ENCODE results near the gene LCE1D. TPM values are rescaled to one million over a fixed set of nuclear protein-coding genes. Genes with fewer than 3 reads are reported as not detected.

LCE1D gene, protein sequence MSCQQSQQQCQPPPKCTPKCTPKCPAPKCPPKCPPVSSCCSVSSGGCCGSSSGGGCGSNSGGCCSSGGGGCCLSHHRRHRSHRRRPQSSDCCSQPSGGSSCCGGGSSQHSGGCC
- not detected for total RNA-seq
- 0.27 TPM for polyA plus RNA-seq
- long read RNA-seq, donor 1, result 0 reads
- long read RNA-seq, donor 2, result 0 reads
- long read RNA-seq, donor 3, result 0 reads
- long read RNA-seq, donor 4, result 0 reads
- long read RNA-seq, donor 5, result 0 reads
- long read RNA-seq, donor 6, result 0 reads
- long read RNA-seq, donor 7, result 0 reads
- long read RNA-seq, donor 8, result 0 reads
- long read RNA-seq, donor 9, result 0 reads
- long read RNA-seq, donor 10, result 0 reads

DNA sequence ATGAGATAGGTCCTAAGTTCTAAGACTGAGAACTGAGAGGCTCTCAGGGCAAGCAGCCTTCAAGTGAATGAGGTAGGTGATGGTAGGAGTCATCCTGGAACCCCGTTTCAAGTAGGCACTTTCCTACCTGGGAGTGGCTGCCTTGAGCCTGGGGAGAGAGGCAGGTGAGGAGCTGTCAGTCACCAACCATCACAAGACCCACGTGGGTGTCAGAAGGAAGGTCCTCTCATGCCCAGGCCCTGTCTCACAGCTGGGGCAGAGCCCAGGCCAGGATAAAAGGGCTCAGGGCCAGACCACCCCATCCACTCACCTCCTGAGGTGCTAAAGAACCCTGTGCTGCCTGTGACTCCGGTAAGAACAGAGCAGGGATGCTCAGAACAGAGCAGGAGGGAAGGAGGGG lies at the start of gene LCE1D:
Gene LCE1D (plus strand): TSS at position 301 of the 400 bp plus-strand sequence. CDS start 1,074 bp downstream, outside the sequence.
- H3K4me1 ChIP-seq (ENCODE audit: control insufficient read depth in 2 of 2, insufficient read depth in 2 of 2, low read length in 2 of 2), result no peaks in the 10 kb centered on the region
- 56% methylated on average over 3 of the region's 3 CpGs for WGBS

DNA sequence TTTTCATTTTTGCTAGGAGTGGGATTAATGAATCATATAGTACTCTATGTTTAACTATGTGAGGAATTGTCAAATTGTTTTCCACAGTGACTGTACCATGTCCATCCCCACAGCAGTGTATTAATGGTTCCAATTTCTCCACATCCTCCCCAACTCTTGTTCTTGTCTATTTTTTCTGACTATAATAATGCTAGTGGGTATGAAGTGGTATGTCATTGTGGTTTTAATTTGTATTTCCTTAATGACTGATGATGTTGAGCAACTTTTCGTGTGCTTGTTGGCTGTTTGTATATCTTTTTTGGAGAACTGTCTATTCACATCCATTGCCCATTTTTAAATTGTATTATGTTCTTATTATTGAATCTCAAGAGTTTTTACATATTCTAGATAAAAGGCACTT lies 48.7 kb upstream of the LCE1D start:
- peaks cover 0 to 2% of the 10 kb centered on the region in 2 donors for H3K27me3 ChIP-seq (ENCODE audit: control insufficient read depth in 2 of 2, insufficient read depth in 1 of 2, low read length in 1 of 2)

More for the DNA sequence above, at the start of gene LCE1D:
- H3K27me3 ChIP-seq (ENCODE audit: control insufficient read depth in 2 of 2, insufficient read depth in 1 of 2, low read length in 1 of 2), result no peaks in the 10 kb centered on the region
- H3K9me3 ChIP-seq (ENCODE audit: control insufficient read depth in 2 of 2, insufficient read depth in 1 of 2, low read length in 1 of 2), result no peaks in the 10 kb centered on the region
- no peak within 1 kb of the TSS for H3K4me3 ChIP-seq (ENCODE audit: low read length in 2 of 2)
- H3K36me3 ChIP-seq (ENCODE audit: control insufficient read depth in 2 of 2, insufficient read depth in 2 of 2, low read length in 1 of 2), result no peaks in the 10 kb centered on the region
- H3K27ac ChIP-seq (ENCODE audit: low read depth in 1 of 2, low read length in 1 of 2), result no peak within 1 kb of the TSS
- no peak for DNase-seq (ENCODE audit: low read depth in 6 of 9, low spot score in 9 of 9)

DNA sequence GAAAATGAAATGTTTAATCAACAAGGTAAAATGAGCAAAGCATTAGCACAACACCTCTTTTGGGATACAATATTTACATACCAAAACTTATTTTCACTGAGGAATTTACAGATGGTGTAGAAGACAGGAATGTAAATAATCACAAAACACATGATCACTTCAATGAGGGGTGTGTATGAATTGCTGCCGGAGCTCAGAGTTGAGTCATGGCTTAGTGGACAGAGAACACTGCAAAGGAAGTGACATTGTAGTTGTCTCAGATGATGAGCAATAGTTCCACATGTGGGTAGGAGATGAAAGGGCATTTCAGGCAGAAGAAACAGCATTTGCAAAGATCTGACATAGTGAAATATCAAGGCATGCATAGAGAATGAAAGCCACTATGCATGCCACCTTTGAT lies 44.3 kb upstream of the LCE1D start:
- Histone ChIP-seq H3K27me3 (ENCODE audit: control insufficient read depth in 2 of 2, insufficient read depth in 1 of 2, low read length in 1 of 2) (no peaks in the 10 kb centered on the region), H3K9me3 (ENCODE audit: control insufficient read depth in 2 of 2, insufficient read depth in 1 of 2, low read length in 1 of 2) (no peaks in the 10 kb centered on the region), H3K36me3 (ENCODE audit: control insufficient read depth in 2 of 2, insufficient read depth in 2 of 2, low read length in 1 of 2) (no peaks in the 10 kb centered on the region), H3K4me1 (ENCODE audit: control insufficient read depth in 2 of 2, insufficient read depth in 2 of 2, low read length in 2 of 2) (no peaks in the 10 kb centered on the region), H3K4me3 (ENCODE audit: low read length in 2 of 2) (no peak overlapping the region), H3K27ac (ENCODE audit: low read depth in 1 of 2, low read length in 1 of 2) (no peak overlapping the region)
- 78% methylated on average over 1 of the region's 1 CpG for WGBS
- DNase-seq (ENCODE audit: low read depth in 6 of 9, low spot score in 9 of 9), result no peak

More for the DNA sequence above, 48.7 kb upstream of the LCE1D start:
- H3K9me3 ChIP-seq (ENCODE audit: control insufficient read depth in 2 of 2, insufficient read depth in 1 of 2, low read length in 1 of 2), result no peaks in the 10 kb centered on the region
- DNase-seq (ENCODE audit: low read depth in 6 of 9, low spot score in 9 of 9), result no peak
- H3K4me1 ChIP-seq (ENCODE audit: control insufficient read depth in 2 of 2, insufficient read depth in 2 of 2, low read length in 2 of 2), result no peaks in the 10 kb centered on the region
- H3K36me3 ChIP-seq (ENCODE audit: control insufficient read depth in 2 of 2, insufficient read depth in 2 of 2, low read length in 1 of 2), result no peaks in the 10 kb centered on the region
- no peak overlapping the region for H3K27ac ChIP-seq (ENCODE audit: low read depth in 1 of 2, low read length in 1 of 2)
- H3K4me3 ChIP-seq (ENCODE audit: low read length in 2 of 2), result no peak overlapping the region
- 14% methylated on average over 1 of the region's 1 CpG for WGBS

DNA sequence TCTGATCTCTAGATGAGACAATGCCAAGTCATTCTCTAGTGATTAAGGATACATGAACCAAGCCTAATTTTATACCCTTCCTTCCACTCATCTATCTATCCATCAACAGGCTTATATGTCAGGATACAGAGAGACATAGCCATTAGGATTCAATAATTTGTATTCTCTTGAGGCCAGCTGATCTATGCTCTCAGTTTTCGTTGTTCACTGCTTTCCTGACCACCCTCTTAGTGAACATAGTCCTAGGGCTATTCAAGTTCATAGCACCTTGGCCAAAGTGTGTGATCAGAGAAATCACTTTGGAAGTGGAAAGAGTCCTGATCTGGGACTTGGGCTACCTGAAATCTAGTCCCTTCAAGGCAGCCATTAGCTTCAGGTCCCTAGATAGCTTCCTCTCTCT lies 42.9 kb upstream of the LCE1D start:
- Histone ChIP-seq H3K27ac (ENCODE audit: low read depth in 1 of 2, low read length in 1 of 2) (no peak overlapping the region), H3K36me3 (ENCODE audit: control insufficient read depth in 2 of 2, insufficient read depth in 2 of 2, low read length in 1 of 2) (no peaks in the 10 kb centered on the region), H3K9me3 (ENCODE audit: control insufficient read depth in 2 of 2, insufficient read depth in 1 of 2, low read length in 1 of 2) (no peaks in the 10 kb centered on the region), H3K4me1 (ENCODE audit: control insufficient read depth in 2 of 2, insufficient read depth in 2 of 2, low read length in 2 of 2) (no peaks in the 10 kb centered on the region), H3K4me3 (ENCODE audit: low read length in 2 of 2) (no peak overlapping the region), H3K27me3 (ENCODE audit: control insufficient read depth in 2 of 2, insufficient read depth in 1 of 2, low read length in 1 of 2) (no peaks in the 10 kb centered on the region)
- 40% methylated on average over 1 of the region's 1 CpG for WGBS
- no peak for DNase-seq (ENCODE audit: low read depth in 6 of 9, low spot score in 9 of 9)

DNA sequence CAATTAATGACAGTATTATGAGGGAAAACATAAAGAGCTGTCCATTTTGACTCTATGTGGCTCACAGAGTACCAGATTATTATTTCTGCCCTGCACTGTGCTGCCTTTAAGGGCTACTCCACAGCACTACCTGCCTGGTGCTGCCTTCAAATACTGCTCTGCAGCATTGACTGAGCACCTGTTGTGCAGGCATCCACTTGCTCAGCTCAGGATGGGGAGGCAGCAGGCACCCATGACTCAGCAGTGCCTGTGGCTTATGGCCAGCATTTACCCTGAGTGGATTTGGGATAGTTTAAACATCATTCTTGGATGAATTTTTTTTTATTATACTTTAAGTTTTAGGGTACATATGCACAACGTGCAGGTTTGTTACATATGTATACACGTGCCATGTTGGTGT lies 39.6 kb upstream of the LCE1D start:
- Histone ChIP-seq H3K27me3 (ENCODE audit: control insufficient read depth in 2 of 2, insufficient read depth in 1 of 2, low read length in 1 of 2) (no peaks in the 10 kb centered on the region), H3K4me3 (ENCODE audit: low read length in 2 of 2) (no peak overlapping the region), H3K9me3 (ENCODE audit: control insufficient read depth in 2 of 2, insufficient read depth in 1 of 2, low read length in 1 of 2) (no peaks in the 10 kb centered on the region), H3K4me1 (ENCODE audit: control insufficient read depth in 2 of 2, insufficient read depth in 2 of 2, low read length in 2 of 2) (no peaks in the 10 kb centered on the region), H3K36me3 (ENCODE audit: control insufficient read depth in 2 of 2, insufficient read depth in 2 of 2, low read length in 1 of 2) (no peaks in the 10 kb centered on the region), H3K27ac (ENCODE audit: low read depth in 1 of 2, low read length in 1 of 2) (no peak overlapping the region)
- WGBS, result 80% methylated on average over 2 of the region's 2 CpGs
- DNase-seq (ENCODE audit: low read depth in 6 of 9, low spot score in 9 of 9), result no peak

DNA sequence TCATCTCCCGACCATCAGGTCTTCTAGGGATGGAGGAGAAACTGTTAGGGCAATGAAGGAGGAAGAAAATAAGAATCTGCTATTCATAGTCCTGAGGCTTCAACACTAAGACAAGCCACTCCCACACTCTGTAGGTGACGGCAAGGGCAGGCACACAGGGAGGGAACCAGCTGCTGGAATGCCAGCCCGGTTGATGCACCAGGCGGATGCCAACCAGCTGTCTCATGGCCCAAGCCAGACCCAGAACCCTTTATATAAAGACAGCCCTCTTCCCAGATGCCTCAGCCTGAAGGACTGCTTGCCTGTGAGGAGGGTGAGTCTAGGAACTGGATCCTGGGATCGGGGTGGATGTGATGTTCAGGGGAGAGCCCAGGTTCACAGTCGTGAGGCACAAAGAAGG lies 38.8 kb upstream of the LCE1D start, which contains the start of gene KPRP:
Gene KPRP (plus strand): TSS at position 279 of the 400 bp plus-strand sequence. CDS start 1,564 bp downstream, outside the sequence.
- H3K4me3 ChIP-seq (ENCODE audit: low read length in 2 of 2), result no peak within 1 kb of the TSS
- DNase-seq (ENCODE audit: low read depth in 6 of 9, low spot score in 9 of 9), result no peak
- no peaks in the 10 kb centered on the region for H3K36me3 ChIP-seq (ENCODE audit: control insufficient read depth in 2 of 2, insufficient read depth in 2 of 2, low read length in 1 of 2)
- no peaks in the 10 kb centered on the region for H3K9me3 ChIP-seq (ENCODE audit: control insufficient read depth in 2 of 2, insufficient read depth in 1 of 2, low read length in 1 of 2)
- 82% methylated on average over 6 of the region's 6 CpGs for WGBS
- H3K27me3 ChIP-seq (ENCODE audit: control insufficient read depth in 2 of 2, insufficient read depth in 1 of 2, low read length in 1 of 2), result no peaks in the 10 kb centered on the region
- H3K27ac ChIP-seq (ENCODE audit: low read depth in 1 of 2, low read length in 1 of 2), result no peak within 1 kb of the TSS
- no peaks in the 10 kb centered on the region for H3K4me1 ChIP-seq (ENCODE audit: control insufficient read depth in 2 of 2, insufficient read depth in 2 of 2, low read length in 2 of 2)

DNA sequence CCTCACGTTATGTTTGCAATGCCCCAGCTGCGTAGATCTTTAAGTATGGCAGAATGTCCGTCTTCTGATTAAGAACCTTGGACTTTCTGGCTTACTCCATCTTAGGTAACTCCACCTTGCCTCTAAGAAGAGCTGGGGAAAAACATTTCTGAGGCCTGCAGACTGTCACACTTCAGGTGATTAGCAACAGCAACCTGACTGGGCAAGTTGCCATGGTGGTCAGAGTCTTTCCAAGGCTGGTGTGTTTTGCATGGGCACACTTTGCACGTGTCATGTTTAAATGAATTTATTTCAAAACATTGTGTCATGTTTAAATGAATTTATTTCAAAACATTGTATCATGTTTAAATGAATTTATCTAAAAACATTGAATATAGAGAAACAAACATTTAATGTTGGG lies 37.9 kb upstream of the LCE1D start:
- no peak overlapping the region for H3K27ac ChIP-seq (ENCODE audit: low read depth in 1 of 2, low read length in 1 of 2)
- DNase-seq (ENCODE audit: low read depth in 6 of 9, low spot score in 9 of 9), result no peak
- H3K9me3 ChIP-seq (ENCODE audit: control insufficient read depth in 2 of 2, insufficient read depth in 1 of 2, low read length in 1 of 2), result no peaks in the 10 kb centered on the region

DNA sequence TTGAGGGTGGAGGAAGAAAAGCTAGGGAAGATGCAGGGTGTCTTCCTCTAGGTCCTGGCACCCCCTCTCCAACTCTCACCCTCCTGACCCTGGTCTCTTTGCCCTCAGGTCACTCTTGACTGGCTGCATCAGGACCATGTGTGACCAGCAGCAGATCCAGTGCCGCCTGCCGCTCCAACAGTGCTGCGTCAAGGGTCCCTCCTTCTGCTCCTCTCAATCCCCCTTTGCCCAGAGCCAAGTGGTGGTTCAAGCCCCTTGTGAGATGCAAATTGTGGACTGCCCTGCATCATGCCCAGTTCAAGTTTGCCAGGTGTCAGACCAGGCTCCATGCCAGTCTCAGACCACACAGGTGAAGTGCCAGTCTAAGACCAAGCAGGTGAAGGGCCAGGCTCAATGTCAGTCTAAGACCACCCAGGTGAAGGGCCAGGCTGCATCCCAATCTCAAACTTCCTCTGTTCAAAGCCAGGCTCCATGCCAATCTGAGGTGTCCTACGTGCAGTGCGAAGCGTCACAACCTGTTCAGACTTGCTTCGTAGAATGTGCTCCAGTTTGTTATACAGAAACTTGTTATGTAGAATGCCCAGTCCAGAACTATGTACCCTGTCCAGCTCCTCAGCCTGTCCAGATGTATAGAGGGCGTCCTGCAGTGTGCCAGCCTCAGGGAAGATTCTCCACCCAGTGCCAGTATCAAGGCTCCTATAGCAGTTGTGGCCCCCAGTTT lies 36.9 kb upstream of the LCE1D start:
- Histone ChIP-seq H3K4me1 (ENCODE audit: control insufficient read depth in 2 of 2, insufficient read depth in 2 of 2, low read length in 2 of 2) (no peaks in the 10 kb centered on the region), H3K27ac (ENCODE audit: low read depth in 1 of 2, low read length in 1 of 2) (no peak overlapping the region), H3K36me3 (ENCODE audit: control insufficient read depth in 2 of 2, insufficient read depth in 2 of 2, low read length in 1 of 2) (no peaks in the 10 kb centered on the region), H3K4me3 (ENCODE audit: low read length in 2 of 2) (no peak overlapping the region), H3K9me3 (ENCODE audit: control insufficient read depth in 2 of 2, insufficient read depth in 1 of 2, low read length in 1 of 2) (no peaks in the 10 kb centered on the region), H3K27me3 (ENCODE audit: control insufficient read depth in 2 of 2, insufficient read depth in 1 of 2, low read length in 1 of 2) (no peaks in the 10 kb centered on the region)
- WGBS, result 89% methylated on average over 8 of the region's 8 CpGs
- no peak for DNase-seq (ENCODE audit: low read depth in 6 of 9, low spot score in 9 of 9)

More for the DNA sequence above, 37.9 kb upstream of the LCE1D start:
- WGBS, result 91% methylated on average over 4 of the region's 4 CpGs
- H3K4me3 ChIP-seq (ENCODE audit: low read length in 2 of 2), result no peak overlapping the region
- no peaks in the 10 kb centered on the region for H3K36me3 ChIP-seq (ENCODE audit: control insufficient read depth in 2 of 2, insufficient read depth in 2 of 2, low read length in 1 of 2)
- H3K4me1 ChIP-seq (ENCODE audit: control insufficient read depth in 2 of 2, insufficient read depth in 2 of 2, low read length in 2 of 2), result no peaks in the 10 kb centered on the region
- no peaks in the 10 kb centered on the region for H3K27me3 ChIP-seq (ENCODE audit: control insufficient read depth in 2 of 2, insufficient read depth in 1 of 2, low read length in 1 of 2)

DNA sequence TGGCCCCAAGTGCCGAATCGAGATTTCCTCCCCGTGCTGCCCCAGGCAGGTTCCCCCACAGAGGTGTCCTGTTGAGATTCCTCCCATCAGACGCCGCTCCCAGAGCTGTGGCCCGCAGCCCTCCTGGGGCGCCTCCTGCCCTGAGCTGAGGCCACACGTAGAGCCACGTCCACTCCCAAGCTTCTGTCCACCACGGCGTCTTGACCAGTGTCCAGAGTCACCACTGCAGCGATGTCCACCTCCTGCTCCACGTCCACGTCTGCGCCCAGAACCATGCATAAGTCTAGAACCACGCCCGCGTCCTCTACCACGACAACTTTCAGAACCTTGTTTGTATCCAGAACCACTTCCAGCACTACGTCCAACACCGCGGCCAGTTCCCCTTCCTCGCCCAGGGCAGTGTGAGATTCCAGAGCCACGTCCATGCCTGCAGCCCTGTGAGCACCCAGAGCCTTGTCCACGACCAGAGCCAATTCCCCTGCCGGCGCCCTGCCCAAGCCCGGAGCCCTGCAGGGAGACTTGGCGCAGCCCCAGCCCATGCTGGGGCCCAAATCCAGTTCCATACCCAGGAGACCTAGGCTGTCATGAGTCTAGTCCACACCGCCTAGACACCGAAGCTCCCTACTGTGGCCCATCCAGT lies 35.9 kb upstream of the LCE1D start:
- Histone ChIP-seq H3K4me3 (ENCODE audit: low read length in 2 of 2) (no peak overlapping the region), H3K36me3 (ENCODE audit: control insufficient read depth in 2 of 2, insufficient read depth in 2 of 2, low read length in 1 of 2) (no peaks in the 10 kb centered on the region), H3K4me1 (ENCODE audit: control insufficient read depth in 2 of 2, insufficient read depth in 2 of 2, low read length in 2 of 2) (no peaks in the 10 kb centered on the region), H3K9me3 (ENCODE audit: control insufficient read depth in 2 of 2, insufficient read depth in 1 of 2, low read length in 1 of 2) (no peaks in the 10 kb centered on the region), H3K27me3 (ENCODE audit: control insufficient read depth in 2 of 2, insufficient read depth in 1 of 2, low read length in 1 of 2) (no peaks in the 10 kb centered on the region), H3K27ac (ENCODE audit: low read depth in 1 of 2, low read length in 1 of 2) (no peak overlapping the region)
- 95% methylated on average over 31 of the region's 31 CpGs for WGBS
- no peak for DNase-seq (ENCODE audit: low read depth in 6 of 9, low spot score in 9 of 9)

Measured in thymus (tissue), 14 donors.